K562 (cell line): ENCODE results near the gene IL15RA.

Experiments used
- DPF2 ChIP-seq: fragments of 450-650 bp; IDR thresholded peaks from 2 replicates; pipeline ENCODE4 v1.6.1; 2016
- MAZ ChIP-seq, 2 experiments: fragments of 450-650 bp in 1 of 2; sonication (generic) in 1 of 2; formaldehyde crosslinking; IDR thresholded peaks in 1 of 2; conservative IDR thresholded peaks in 1 of 2; 2 replicates each; pipeline versions ENCODE4 v1.4.0 to v1.5.0; 2020; ENCODE audit warnings: mild to moderate bottlenecking in 1 of 2, missing genetic modification reagents in 1 of 2
- NFE2 ChIP-seq: IDR thresholded peaks from 2 replicates; pipeline ENCODE4 v1.6.1; 2014; ENCODE audit warnings: antibody characterized with exemption, low read depth
- NFXL1 ChIP-seq: fragments of 450-650 bp; formaldehyde crosslinking; IDR thresholded peaks from 2 replicates; pipeline ENCODE4 v1.4.0; 2021; ENCODE audit warnings: mild to moderate bottlenecking
- POLR2A ChIP-seq: fragments of 450-650 bp; conservative IDR thresholded peaks from 2 replicates; pipeline ENCODE4 v1.6.1; 2016
- POLR2AphosphoS5 ChIP-seq: IDR thresholded peaks from 2 replicates; pipeline ENCODE4 v1.6.1; 2011; ENCODE audit warnings: mild to moderate bottlenecking, low read depth, low read length, moderate library complexity; ENCODE audit not compliant: control insufficient read depth, insufficient read depth
- TCF7L2 ChIP-seq: fragments of 150-350 bp; IDR thresholded peaks from 2 replicates; pipeline ENCODE4 v1.6.1; 2016; ENCODE audit warnings: low read depth, mild to moderate bottlenecking, low read length, moderate library complexity
- TSHZ1 ChIP-seq: fragments of 250-450 bp; sonication (Bioruptor Pico); IDR thresholded peaks from 2 replicates; pipeline ENCODE4 v1.4.0; 2020; ENCODE audit warnings: mild to moderate bottlenecking, moderate library complexity
- YBX1 ChIP-seq: fragments of 450-650 bp; IDR thresholded peaks from 2 replicates; pipeline ENCODE4 v1.7.1; 2016; ENCODE audit warnings: mild to moderate bottlenecking
- ZNF75A ChIP-seq: fragments of 450-650 bp; formaldehyde crosslinking; IDR thresholded peaks from 2 replicates; pipeline ENCODE4 v1.4.0; 2020; ENCODE audit warnings: mild to moderate bottlenecking
- TF ChIP-seq, protein P1 (sequence below), 3 experiments: IDR thresholded peaks in 2 of 3; conservative IDR thresholded peaks in 1 of 3; 2 replicates each; pipeline ENCODE4 v1.5.1; 2011 to 2012; ENCODE audit warnings: low read length in 3 of 3, mild to moderate bottlenecking in 3 of 3, control low read depth in 2 of 3, improper control_type of control experiment in 1 of 3, inconsistent platforms in 1 of 3, low read depth in 1 of 3, mixed read lengths in 1 of 3, moderate library complexity in 1 of 3; ENCODE audit not compliant: insufficient read depth in 2 of 3
- TF ChIP-seq, protein P2 (sequence below), 2 experiments: fragments of 450-650 bp; formaldehyde crosslinking in 1 of 2; IDR thresholded peaks; 2 replicates each; pipeline versions ENCODE4 v1.4.0 to v1.6.1; 2014 to 2020; ENCODE audit warnings: mild to moderate bottlenecking in 2 of 2, borderline replicate concordance in 1 of 2, low read depth in 1 of 2

- no peak for TF ChIP-seq TSHZ1 (CRISPR knock-in tag)
- TF ChIP-seq, protein P1, sequence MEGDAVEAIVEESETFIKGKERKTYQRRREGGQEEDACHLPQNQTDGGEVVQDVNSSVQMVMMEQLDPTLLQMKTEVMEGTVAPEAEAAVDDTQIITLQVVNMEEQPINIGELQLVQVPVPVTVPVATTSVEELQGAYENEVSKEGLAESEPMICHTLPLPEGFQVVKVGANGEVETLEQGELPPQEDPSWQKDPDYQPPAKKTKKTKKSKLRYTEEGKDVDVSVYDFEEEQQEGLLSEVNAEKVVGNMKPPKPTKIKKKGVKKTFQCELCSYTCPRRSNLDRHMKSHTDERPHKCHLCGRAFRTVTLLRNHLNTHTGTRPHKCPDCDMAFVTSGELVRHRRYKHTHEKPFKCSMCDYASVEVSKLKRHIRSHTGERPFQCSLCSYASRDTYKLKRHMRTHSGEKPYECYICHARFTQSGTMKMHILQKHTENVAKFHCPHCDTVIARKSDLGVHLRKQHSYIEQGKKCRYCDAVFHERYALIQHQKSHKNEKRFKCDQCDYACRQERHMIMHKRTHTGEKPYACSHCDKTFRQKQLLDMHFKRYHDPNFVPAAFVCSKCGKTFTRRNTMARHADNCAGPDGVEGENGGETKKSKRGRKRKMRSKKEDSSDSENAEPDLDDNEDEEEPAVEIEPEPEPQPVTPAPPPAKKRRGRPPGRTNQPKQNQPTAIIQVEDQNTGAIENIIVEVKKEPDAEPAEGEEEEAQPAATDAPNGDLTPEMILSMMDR (IDR thresholded peaks at IDR 0.05 in 2 of 3, conservative IDR thresholded peaks at IDR 0.05 in 1 of 3; ENCODE audit: insufficient read depth in 2 of 3, low read depth in 1 of 3, low read length in 3 of 3), result no peak
- TF ChIP-seq NFE2, result no peak
- TF ChIP-seq TCF7L2, result no peak
- TF ChIP-seq NFXL1, result no peak
- no peak for TF ChIP-seq ZNF75A (CRISPR knock-in tag)
- TF ChIP-seq, protein P2, sequence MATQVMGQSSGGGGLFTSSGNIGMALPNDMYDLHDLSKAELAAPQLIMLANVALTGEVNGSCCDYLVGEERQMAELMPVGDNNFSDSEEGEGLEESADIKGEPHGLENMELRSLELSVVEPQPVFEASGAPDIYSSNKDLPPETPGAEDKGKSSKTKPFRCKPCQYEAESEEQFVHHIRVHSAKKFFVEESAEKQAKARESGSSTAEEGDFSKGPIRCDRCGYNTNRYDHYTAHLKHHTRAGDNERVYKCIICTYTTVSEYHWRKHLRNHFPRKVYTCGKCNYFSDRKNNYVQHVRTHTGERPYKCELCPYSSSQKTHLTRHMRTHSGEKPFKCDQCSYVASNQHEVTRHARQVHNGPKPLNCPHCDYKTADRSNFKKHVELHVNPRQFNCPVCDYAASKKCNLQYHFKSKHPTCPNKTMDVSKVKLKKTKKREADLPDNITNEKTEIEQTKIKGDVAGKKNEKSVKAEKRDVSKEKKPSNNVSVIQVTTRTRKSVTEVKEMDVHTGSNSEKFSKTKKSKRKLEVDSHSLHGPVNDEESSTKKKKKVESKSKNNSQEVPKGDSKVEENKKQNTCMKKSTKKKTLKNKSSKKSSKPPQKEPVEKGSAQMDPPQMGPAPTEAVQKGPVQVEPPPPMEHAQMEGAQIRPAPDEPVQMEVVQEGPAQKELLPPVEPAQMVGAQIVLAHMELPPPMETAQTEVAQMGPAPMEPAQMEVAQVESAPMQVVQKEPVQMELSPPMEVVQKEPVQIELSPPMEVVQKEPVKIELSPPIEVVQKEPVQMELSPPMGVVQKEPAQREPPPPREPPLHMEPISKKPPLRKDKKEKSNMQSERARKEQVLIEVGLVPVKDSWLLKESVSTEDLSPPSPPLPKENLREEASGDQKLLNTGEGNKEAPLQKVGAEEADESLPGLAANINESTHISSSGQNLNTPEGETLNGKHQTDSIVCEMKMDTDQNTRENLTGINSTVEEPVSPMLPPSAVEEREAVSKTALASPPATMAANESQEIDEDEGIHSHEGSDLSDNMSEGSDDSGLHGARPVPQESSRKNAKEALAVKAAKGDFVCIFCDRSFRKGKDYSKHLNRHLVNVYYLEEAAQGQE (IDR thresholded peaks at IDR 0.05; ENCODE audit: borderline replicate concordance), result no peak
- TF ChIP-seq, protein P2 (CRISPR knock-in tag; IDR thresholded peaks at IDR 0.05; ENCODE audit: low read depth), result no peak
- TF ChIP-seq YBX1, result no peak
- no peak for TF ChIP-seq MAZ (CRISPR knock-in tag; conservative IDR thresholded peaks at IDR 0.05 in 1 of 2, IDR thresholded peaks at IDR 0.05 in 1 of 2)
- TF ChIP-seq DPF2, result no peak
- no peak for TF ChIP-seq POLR2AphosphoS5
- no peak for TF ChIP-seq POLR2A
Observed at GRCh38 chr10:5915451-5915850, 61.9 kb downstream of the IL15RA start.
